Colonic mucosa (tissue), 4 donors: ENCODE data around the gene GYS2. TPM values are rescaled to one million over a fixed set of nuclear protein-coding genes. Genes with fewer than 3 reads are reported as not detected.

ENCODE experiments used
- DNase-seq: peaks from one replicate; pipeline ENCODE4 v3.0.0-alpha.2; 2020
- H3K27ac ChIP-seq: fragments of 200-600 bp; one replicate; pipeline ENCODE4 v1.8.0; 2021
- H3K27me3 ChIP-seq: fragments of 200-600 bp; one replicate; pipeline ENCODE4 v1.8.0; 2021
- H3K36me3 ChIP-seq: fragments of 200-600 bp; one replicate; pipeline ENCODE4 v1.8.0; 2021
- H3K4me1 ChIP-seq: fragments of 200-600 bp; one replicate; pipeline ENCODE4 v1.8.0; 2021; ENCODE audit warnings: mild to moderate bottlenecking
- H3K4me3 ChIP-seq: fragments of 200-600 bp; one replicate; pipeline ENCODE4 v1.8.0; 2021
- H3K9ac ChIP-seq, 2 donors: one replicate each; pipeline ENCODE4 v1.7.0; 2013; ENCODE audit warnings: control low read depth in 2 of 2, low read depth in 2 of 2, low read length in 2 of 2
- H3K9me3 ChIP-seq: fragments of 200-600 bp; one replicate; pipeline ENCODE4 v1.8.0; 2021
- intact Hi-C: fragments of 100-400 bp; cut with DNase I; formaldehyde crosslinking; loops from one replicate; pipeline ENCODE4 v1.14.1; 2022
- total RNA-seq, 2 donors: library from RNA; stranded (reverse); fragmentation: NEBNext Ultra II Directional in 1 of 2; extraction: Animal tissue kit (Norgen Biotek cat#: 25700) in 1 of 2; gene quantifications; one replicate each; pipeline ENCODE4 v1.2.1, GENCODE V29; 2021
- TF ChIP-seq, protein P1 (sequence below): fragments of 200-600 bp; IDR thresholded peaks from one replicate; pipeline ENCODE4 v1.8.0; 2022; ENCODE audit warnings: antibody characterized with exemption, mild to moderate bottlenecking
- donor health status: healthy.
- donor health status: DM: no; HTN: no; CAD: no.
- donor health status: DM: no; HTN: no; CAD: no.

GYS2 gene
- total RNA-seq, 2 donors from 2014 or later, result not detected

DNA sequence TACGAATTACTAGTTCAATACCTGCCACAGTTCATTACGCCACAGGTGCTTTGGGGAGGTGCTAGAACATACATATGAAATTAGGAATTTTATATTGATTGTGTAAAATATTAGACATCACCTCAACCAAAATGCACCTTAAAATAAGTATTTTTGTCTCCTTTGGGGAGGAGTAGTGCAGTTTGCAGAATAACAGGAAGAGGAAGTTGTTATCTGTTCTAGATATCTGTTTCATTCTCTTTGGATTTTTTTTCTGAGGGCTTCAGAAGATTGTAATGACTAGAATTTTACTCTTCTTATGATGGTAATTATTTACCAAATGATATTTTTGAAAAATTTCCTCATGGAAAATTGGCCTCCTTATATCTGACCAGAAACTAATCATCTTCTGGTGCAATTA lies 9.9 kb upstream of the GYS2 start:
- TF ChIP-seq, protein P1, sequence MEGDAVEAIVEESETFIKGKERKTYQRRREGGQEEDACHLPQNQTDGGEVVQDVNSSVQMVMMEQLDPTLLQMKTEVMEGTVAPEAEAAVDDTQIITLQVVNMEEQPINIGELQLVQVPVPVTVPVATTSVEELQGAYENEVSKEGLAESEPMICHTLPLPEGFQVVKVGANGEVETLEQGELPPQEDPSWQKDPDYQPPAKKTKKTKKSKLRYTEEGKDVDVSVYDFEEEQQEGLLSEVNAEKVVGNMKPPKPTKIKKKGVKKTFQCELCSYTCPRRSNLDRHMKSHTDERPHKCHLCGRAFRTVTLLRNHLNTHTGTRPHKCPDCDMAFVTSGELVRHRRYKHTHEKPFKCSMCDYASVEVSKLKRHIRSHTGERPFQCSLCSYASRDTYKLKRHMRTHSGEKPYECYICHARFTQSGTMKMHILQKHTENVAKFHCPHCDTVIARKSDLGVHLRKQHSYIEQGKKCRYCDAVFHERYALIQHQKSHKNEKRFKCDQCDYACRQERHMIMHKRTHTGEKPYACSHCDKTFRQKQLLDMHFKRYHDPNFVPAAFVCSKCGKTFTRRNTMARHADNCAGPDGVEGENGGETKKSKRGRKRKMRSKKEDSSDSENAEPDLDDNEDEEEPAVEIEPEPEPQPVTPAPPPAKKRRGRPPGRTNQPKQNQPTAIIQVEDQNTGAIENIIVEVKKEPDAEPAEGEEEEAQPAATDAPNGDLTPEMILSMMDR, result no peak
- H3K36me3 ChIP-seq, result no peaks in the 10 kb centered on the region
- no peaks in the 10 kb centered on the region for H3K27me3 ChIP-seq
- H3K27ac ChIP-seq, result no peak overlapping the region
- no peak overlapping the region for H3K9ac ChIP-seq
- no peaks in the 10 kb centered on the region for H3K9me3 ChIP-seq
- intact Hi-C loops, result no loop called here
- no peaks in the 10 kb centered on the region for H3K4me1 ChIP-seq
- H3K4me3 ChIP-seq, result no peak overlapping the region
- no peak for DNase-seq

DNA sequence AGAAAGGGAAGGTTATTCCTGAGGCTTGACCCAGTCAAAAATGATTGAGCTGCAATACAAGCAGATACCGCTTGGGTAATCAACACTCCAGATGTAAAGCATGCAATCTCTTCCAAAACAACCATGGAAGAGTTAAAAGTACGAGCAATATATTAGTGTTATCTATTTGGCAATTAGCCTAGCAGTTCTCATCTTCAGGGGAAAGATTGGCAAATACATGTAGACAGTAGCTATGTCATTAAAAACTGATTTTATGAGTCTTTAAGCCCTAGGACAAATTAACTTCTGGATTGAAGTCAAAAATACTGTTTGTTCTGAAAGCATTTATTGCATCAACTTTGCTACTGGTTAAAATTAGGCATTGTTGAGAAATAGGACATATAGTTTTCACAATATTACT lies 9.3 kb upstream of the GYS2 start:
- no peaks in the 10 kb centered on the region for H3K27me3 ChIP-seq
- no peak overlapping the region for H3K9ac ChIP-seq
- H3K9me3 ChIP-seq, result no peaks in the 10 kb centered on the region
- H3K4me1 ChIP-seq, result no peaks in the 10 kb centered on the region
- TF ChIP-seq, protein P1, result no peak
- H3K4me3 ChIP-seq, result no peak overlapping the region
- intact Hi-C loops, result no loop called here
- no peak overlapping the region for H3K27ac ChIP-seq
- H3K36me3 ChIP-seq, result no peaks in the 10 kb centered on the region
- no peak for DNase-seq

DNA sequence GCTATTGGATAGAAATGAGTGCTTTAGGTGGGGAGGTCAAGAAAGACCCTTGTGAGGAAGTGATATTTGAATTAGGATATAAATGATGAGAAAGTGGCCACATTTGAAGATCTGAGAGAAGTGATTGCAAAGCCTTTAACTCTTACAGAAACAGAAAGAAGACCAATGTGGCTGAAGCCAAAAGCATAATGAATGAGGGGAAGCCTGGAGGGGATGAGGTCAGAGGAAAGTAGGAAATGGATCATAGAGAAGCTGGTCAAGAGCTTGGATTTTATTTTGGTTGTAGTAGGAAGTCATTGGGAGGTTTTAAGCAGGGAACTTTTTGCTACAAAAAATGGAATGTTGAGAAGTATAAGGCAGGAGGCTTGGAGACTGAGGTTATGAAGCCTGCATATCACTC lies 3.5 kb upstream of the GYS2 start:
- H3K4me3 ChIP-seq, result no peak overlapping the region
- H3K9me3 ChIP-seq, result no peaks in the 10 kb centered on the region
- no peak overlapping the region for H3K27ac ChIP-seq
- no peaks in the 10 kb centered on the region for H3K4me1 ChIP-seq
- H3K27me3 ChIP-seq, result no peaks in the 10 kb centered on the region
- intact Hi-C loops, result loop anchor here (2.0 kb wide), 1 partner anchor 71 kb away; no protein-coding TSS in a partner anchor
- TF ChIP-seq, protein P1, result no peak
- H3K9ac ChIP-seq, result no peak overlapping the region
- no peaks in the 10 kb centered on the region for H3K36me3 ChIP-seq
- no peak for DNase-seq

DNA sequence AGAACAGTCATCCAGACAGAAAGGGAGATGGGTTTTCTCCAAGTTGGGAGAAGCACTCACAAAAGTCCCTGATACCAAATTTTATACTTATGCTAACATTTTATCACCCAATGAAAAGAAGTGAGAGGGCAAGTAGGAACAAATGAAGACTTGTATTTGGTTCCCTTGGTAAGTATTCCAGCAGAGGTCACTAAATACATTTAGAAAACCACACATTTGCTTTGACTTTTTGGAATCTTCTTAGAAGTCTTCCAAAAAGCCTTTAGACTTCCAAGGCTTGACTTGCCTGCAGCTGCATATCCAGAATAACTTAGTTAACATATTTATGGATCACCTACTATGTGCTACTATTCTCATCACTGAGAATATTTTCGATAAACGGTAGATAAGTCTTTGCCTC lies 3.1 kb upstream of the GYS2 start:
- TF ChIP-seq, protein P1, result peak; percentile 21
- H3K27me3 ChIP-seq, result no peaks in the 10 kb centered on the region
- H3K9me3 ChIP-seq, result no peaks in the 10 kb centered on the region
- intact Hi-C loops, result loop anchor here (2.0 kb wide), 1 partner anchor 71 kb away; no protein-coding TSS in a partner anchor
- H3K36me3 ChIP-seq, result no peaks in the 10 kb centered on the region
- no peak overlapping the region for H3K27ac ChIP-seq
- no peaks in the 10 kb centered on the region for H3K4me1 ChIP-seq
- no peak for DNase-seq
- no peak overlapping the region for H3K4me3 ChIP-seq
- H3K9ac ChIP-seq, result no peak overlapping the region

GRCh38 chr12:21606175-21606574 lies 1.5 kb upstream of the GYS2 start:
- no peak overlapping the region for H3K9ac ChIP-seq
- H3K27me3 ChIP-seq, result no peaks in the 10 kb centered on the region
- no peak overlapping the region for H3K27ac ChIP-seq
- intact Hi-C loops, result no loop called here
- no peaks in the 10 kb centered on the region for H3K36me3 ChIP-seq
- no peak for DNase-seq
- H3K9me3 ChIP-seq, result no peaks in the 10 kb centered on the region
- TF ChIP-seq, protein P1, result no peak
- H3K4me3 ChIP-seq, result no peak overlapping the region
- no peaks in the 10 kb centered on the region for H3K4me1 ChIP-seq

- Histone ChIP-seq H3K27me3 (no peaks in the 10 kb centered on the region), H3K9me3 (no peaks in the 10 kb centered on the region), H3K9ac (no peak overlapping the region), H3K36me3 (no peaks in the 10 kb centered on the region), H3K4me3 (no peak overlapping the region), H3K27ac (no peak overlapping the region), H3K4me1 (no peaks in the 10 kb centered on the region)
- intact Hi-C loops, result no loop called here
- no peak for DNase-seq
- TF ChIP-seq, protein P1, result no peak
Measured at GRCh38 chr12:21602774-21603173, 1.9 kb downstream of the GYS2 start.
